ENCODE measurements around the gene LRRC73. TPM values are rescaled to one million over a fixed set of nuclear protein-coding genes. Genes with fewer than 3 reads are reported as not detected.
"Not testable (repeated sequence)": the region's sequence is repeated elsewhere in the genome, so short reads cannot be mapped to it uniquely, and the experiment has no call there.

Gene LRRC73
- total RNA-seq, 1 experiment from 2014 or later, result 0.37 TPM

DNA sequence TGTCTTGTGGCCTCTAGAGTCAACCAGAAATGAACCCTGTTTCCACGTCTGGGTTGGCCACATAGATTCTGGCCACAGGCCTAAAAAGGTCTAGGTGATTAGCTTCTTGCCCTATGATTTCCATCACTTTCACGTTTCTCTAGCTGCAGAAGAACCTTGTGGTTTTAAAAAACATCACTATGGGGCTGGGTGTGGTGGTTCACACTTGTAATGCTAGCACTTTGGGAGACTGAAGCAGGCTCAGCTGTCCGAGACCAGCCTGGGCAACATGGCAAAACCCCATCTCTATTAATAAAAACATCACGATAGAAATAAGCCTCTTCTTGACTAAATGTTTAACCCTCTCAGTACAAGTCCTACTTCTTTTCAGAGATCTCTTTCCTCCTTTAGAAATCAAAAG, 34.3 kb upstream of the LRRC73 start:
- POLR2A ChIA-PET, result interaction anchor here (1.1 to 1.7 kb wide), 3 partner anchors 13 to 52 kb away, joined by 3 to 4 read pairs (median 4); no protein-coding TSS in a partner anchor
- Mint-ChIP-seq H3K36me3 (ENCODE audit: insufficient read depth, unreplicated experiment) (peaks cover 78% of the 10 kb centered on the region), H3K9me3 (ENCODE audit: unreplicated experiment) (no peaks in the 10 kb centered on the region), H3K4me1 (ENCODE audit: insufficient read depth, unreplicated experiment) (peaks cover 9% of the 10 kb centered on the region), H3K27ac (ENCODE audit: low read depth, unreplicated experiment) (no peak overlapping the region), H3K27me3 (ENCODE audit: insufficient read depth, unreplicated experiment) (no peaks in the 10 kb centered on the region), H3K4me3 (ENCODE audit: unreplicated experiment) (no peak overlapping the region)
- no peak for DNase-seq (ENCODE audit: unreplicated experiment)
- CTCF ChIA-PET, result interaction anchor here (0.6 kb wide), 1 partner anchor 42 kb away, joined by 3 read pairs; no protein-coding TSS in a partner anchor
- no TSS peak for BruUV-seq (replicated peaks)
- TF ChIP-seq, protein P1, sequence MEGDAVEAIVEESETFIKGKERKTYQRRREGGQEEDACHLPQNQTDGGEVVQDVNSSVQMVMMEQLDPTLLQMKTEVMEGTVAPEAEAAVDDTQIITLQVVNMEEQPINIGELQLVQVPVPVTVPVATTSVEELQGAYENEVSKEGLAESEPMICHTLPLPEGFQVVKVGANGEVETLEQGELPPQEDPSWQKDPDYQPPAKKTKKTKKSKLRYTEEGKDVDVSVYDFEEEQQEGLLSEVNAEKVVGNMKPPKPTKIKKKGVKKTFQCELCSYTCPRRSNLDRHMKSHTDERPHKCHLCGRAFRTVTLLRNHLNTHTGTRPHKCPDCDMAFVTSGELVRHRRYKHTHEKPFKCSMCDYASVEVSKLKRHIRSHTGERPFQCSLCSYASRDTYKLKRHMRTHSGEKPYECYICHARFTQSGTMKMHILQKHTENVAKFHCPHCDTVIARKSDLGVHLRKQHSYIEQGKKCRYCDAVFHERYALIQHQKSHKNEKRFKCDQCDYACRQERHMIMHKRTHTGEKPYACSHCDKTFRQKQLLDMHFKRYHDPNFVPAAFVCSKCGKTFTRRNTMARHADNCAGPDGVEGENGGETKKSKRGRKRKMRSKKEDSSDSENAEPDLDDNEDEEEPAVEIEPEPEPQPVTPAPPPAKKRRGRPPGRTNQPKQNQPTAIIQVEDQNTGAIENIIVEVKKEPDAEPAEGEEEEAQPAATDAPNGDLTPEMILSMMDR (IDR thresholded peaks at IDR 0.05; ENCODE audit: unreplicated experiment), result no peak
- intact Hi-C loops (cut with micrococcal nuclease), result no loop called here

DNA sequence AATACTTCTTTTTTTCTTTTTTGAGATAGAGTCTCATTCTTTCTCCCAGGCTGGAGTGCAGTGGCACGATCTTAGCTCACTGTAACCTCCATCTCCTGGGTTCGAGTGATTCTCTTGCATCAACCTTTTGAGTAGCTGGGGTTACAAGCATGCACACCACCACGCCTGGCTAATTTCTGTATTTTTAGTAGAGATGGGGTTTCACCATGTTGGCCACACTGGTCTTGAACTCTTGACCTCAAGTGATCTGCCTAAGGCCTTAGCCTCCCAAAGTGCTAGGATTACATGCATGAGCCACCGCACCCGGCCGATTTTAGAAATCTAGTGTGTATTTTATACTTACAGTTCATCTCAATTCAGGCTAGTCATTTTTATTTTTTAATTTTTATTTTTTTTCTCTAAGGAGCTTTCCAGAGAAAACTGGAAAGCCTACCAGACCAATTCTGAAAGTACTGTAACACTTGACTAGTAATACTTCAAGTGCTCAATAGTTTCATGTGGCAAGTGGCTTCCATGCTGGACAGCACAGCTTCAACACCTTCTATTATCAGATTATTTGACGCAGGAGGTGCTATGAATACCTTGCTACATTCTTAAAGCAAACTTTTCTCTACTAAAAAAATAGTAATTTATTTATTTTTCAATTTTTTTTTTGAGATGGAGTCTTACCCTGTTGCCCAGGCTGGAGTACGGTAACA, 31.8 kb upstream of the LRRC73 start:
- Mint-ChIP-seq H3K4me1 (ENCODE audit: insufficient read depth, unreplicated experiment) (peaks cover 9% of the 10 kb centered on the region), H3K27me3 (ENCODE audit: insufficient read depth, unreplicated experiment) (no peaks in the 10 kb centered on the region), H3K9me3 (ENCODE audit: unreplicated experiment) (no peaks in the 10 kb centered on the region), H3K27ac (ENCODE audit: low read depth, unreplicated experiment) (no peak overlapping the region), H3K36me3 (ENCODE audit: insufficient read depth, unreplicated experiment) (peaks cover 77% of the 10 kb centered on the region), H3K4me3 (ENCODE audit: unreplicated experiment) (no peak overlapping the region)
- intact Hi-C loops (cut with micrococcal nuclease), result no loop called here
- POLR2A ChIA-PET, result interaction anchor here (0.8 to 1.1 kb wide), 2 partner anchors 10 to 34 kb away, joined by 3 to 4 read pairs; partner anchors contain the start of genes POLH and XPO5
- DNase-seq (ENCODE audit: unreplicated experiment), result no peak
- CTCF ChIA-PET, result interaction anchor here (0.5 to 0.7 kb wide), 3 partner anchors 137 to 879 kb away, joined by 3 to 5 read pairs (median 4); no protein-coding TSS in a partner anchor
- TF ChIP-seq, protein P1 (IDR thresholded peaks at IDR 0.05; ENCODE audit: unreplicated experiment), result no peak
- BruUV-seq (replicated peaks), result no TSS peak

DNA sequence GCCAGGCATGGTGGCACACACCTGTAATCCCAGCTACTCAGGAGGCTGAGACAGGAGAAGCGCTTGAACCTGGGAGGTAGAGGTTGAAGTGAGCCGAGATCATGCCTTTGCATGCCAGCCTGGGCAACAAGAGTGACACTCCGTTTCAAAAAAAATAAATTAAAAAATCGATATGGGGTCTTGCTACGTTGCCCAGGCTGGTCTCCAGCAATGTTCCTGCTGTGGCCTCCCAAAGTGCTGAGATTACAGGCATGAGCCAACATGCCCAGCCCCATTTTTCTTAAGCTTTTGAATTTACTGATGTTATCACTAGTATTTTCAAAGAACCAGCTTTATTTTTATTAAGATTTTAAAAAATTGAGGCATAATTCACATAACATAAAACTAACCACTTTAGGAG, 30.4 kb upstream of the LRRC73 start:
- ChIA-PET POLR2A (interaction anchor here (1.1 kb wide), 1 partner anchor 9 kb away, joined by 3 read pairs; no protein-coding TSS in a partner anchor), CTCF (no interaction called here)
- H3K36me3 Mint-ChIP-seq (ENCODE audit: insufficient read depth, unreplicated experiment), result peaks cover 77% of the 10 kb centered on the region
- intact Hi-C loops (cut with micrococcal nuclease), result no loop called here
- no peak for DNase-seq (ENCODE audit: unreplicated experiment)
- TF ChIP-seq, protein P1 (IDR thresholded peaks at IDR 0.05; ENCODE audit: unreplicated experiment), result no peak
- no TSS peak for BruUV-seq (replicated peaks)
- no peak overlapping the region for H3K4me3 Mint-ChIP-seq (ENCODE audit: unreplicated experiment)
- no peak overlapping the region for H3K27ac Mint-ChIP-seq (ENCODE audit: low read depth, unreplicated experiment)
- no peaks in the 10 kb centered on the region for H3K9me3 Mint-ChIP-seq (ENCODE audit: unreplicated experiment)
- peaks cover 9% of the 10 kb centered on the region for H3K4me1 Mint-ChIP-seq (ENCODE audit: insufficient read depth, unreplicated experiment)
- H3K27me3 Mint-ChIP-seq (ENCODE audit: insufficient read depth, unreplicated experiment), result no peaks in the 10 kb centered on the region

- H3K4me1 Mint-ChIP-seq (ENCODE audit: insufficient read depth, unreplicated experiment); CTCF ChIA-PET; H3K27me3 Mint-ChIP-seq (ENCODE audit: insufficient read depth, unreplicated experiment); H3K9me3 Mint-ChIP-seq (ENCODE audit: unreplicated experiment); H3K4me3 Mint-ChIP-seq (ENCODE audit: unreplicated experiment); BruUV-seq (replicated peaks); H3K27ac Mint-ChIP-seq (ENCODE audit: low read depth, unreplicated experiment); intact Hi-C loops (cut with micrococcal nuclease); POLR2A ChIA-PET; DNase-seq (ENCODE audit: unreplicated experiment): not testable (repeated sequence)
- H3K36me3 Mint-ChIP-seq (ENCODE audit: insufficient read depth, unreplicated experiment), result peaks cover 81% of the 10 kb centered on the region
Observed at GRCh38 chr6:43539409-43539808, 29.3 kb upstream of the LRRC73 start.

DNA sequence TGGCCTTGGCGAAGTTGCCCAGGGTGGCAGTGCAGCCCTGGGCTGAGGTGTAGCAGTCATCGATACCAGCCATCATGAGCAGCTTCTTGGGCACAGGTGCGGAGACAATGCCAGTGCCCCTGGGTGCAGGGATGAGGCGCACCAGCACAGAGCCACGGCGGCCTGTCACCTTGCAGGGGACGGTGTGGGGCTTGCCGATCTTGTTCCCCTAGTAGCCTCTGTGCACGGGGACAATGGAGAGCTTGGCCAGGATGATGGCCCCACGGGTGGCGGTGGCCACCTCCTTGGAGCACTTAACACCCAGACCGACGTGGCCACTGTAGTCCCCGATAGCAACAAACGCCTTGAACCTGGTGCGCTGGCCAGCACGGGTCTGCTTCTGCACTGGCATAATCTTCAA, 28.8 kb upstream of the LRRC73 start:
- DNase-seq (ENCODE audit: unreplicated experiment); BruUV-seq (replicated peaks); H3K27me3 Mint-ChIP-seq (ENCODE audit: insufficient read depth, unreplicated experiment); intact Hi-C loops (cut with micrococcal nuclease); H3K4me1 Mint-ChIP-seq (ENCODE audit: insufficient read depth, unreplicated experiment); H3K4me3 Mint-ChIP-seq (ENCODE audit: unreplicated experiment); H3K9me3 Mint-ChIP-seq (ENCODE audit: unreplicated experiment); H3K27ac Mint-ChIP-seq (ENCODE audit: low read depth, unreplicated experiment): not testable (repeated sequence)
- H3K36me3 Mint-ChIP-seq (ENCODE audit: insufficient read depth, unreplicated experiment), result peaks cover 83% of the 10 kb centered on the region
- CTCF ChIA-PET, result interaction anchor here (1.4 kb wide), 1 partner anchor 9 kb away, joined by 3 read pairs; no protein-coding TSS in a partner anchor
- POLR2A ChIA-PET, result interaction anchor here (1.4 kb wide), 1 partner anchor 11 kb away, joined by 4 read pairs; no protein-coding TSS in a partner anchor

All from MCF 10A (cell line).